Erythroblast (primary cell): ENCODE measurements around the gene CLDN5.

Experiments
- DNase-seq, 2 experiments: peaks; one replicate each; lab custom pipeline; 2025; lab: John Stamatoyannopoulos, UW
- GATA1 ChIP-seq: IDR thresholded peaks from 2 replicates; pipeline ENCODE4 v1.6.1; 2011; ENCODE audit warnings: low read depth, mild to moderate bottlenecking, control low read depth, low read length, moderate library complexity
- POLR2A ChIP-seq: IDR thresholded peaks from 2 replicates; pipeline ENCODE4 v1.6.1; 2011; ENCODE audit warnings: mild to moderate bottlenecking, low read length

CLDN5 gene

DNA sequence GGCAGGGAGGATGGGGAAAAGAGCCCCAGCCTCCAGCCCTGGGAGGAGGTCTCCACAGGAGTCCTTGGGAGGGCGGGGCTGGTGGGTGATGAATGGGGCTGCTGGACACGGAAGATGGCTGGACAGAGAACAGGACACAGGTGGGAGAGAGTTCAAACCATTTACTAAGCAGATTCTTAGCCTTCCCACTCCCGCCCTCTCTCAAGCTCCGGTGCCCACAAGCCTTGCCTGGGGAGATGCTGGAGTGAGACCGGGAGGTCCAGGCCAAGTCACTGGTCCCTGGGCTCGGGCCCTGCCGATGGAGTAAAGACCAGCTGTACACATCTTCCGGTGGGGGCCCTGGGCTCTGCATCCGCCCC, 1.4 kb downstream of the CLDN5 start:
- DNase-seq: no peak
- no peak for TF ChIP-seq GATA1
- TF ChIP-seq POLR2A: no peak

DNA sequence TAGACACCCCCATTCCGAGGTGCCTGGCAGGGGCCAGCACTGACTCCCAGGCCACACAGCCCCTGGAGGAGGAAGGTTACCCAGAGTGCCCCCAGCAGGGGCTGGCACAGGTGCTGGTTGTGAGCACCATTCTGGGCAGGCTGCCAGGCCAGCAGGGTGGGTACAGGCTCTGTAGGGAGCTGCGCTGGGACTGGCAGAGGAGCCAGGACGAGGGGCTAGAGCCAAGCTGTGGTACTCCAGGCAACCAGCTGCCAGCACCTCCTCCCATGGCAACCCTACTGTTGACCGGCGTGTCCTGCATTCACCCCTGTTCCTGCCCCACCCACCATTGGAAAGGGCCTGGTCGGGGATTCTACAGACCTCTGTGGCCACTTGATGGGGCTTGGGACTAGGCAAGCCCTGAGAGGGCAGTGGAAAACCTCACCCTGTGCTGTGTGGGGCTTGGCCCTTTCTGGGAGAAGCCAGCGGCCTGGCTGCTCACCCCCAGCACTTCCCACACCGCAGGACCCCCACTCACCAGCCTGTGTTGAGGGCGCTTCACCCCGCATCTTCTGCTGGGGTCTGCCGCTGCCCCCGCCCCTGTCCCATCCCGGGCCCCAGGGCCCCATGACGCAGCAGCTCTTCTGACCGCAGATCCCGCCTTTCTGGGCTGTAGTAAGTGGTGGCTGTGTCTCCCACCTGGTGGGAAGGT, 1.9 kb downstream of the CLDN5 start:
- TF ChIP-seq GATA1: no peak
- TF ChIP-seq POLR2A: no peak
- no peak for DNase-seq

DNA sequence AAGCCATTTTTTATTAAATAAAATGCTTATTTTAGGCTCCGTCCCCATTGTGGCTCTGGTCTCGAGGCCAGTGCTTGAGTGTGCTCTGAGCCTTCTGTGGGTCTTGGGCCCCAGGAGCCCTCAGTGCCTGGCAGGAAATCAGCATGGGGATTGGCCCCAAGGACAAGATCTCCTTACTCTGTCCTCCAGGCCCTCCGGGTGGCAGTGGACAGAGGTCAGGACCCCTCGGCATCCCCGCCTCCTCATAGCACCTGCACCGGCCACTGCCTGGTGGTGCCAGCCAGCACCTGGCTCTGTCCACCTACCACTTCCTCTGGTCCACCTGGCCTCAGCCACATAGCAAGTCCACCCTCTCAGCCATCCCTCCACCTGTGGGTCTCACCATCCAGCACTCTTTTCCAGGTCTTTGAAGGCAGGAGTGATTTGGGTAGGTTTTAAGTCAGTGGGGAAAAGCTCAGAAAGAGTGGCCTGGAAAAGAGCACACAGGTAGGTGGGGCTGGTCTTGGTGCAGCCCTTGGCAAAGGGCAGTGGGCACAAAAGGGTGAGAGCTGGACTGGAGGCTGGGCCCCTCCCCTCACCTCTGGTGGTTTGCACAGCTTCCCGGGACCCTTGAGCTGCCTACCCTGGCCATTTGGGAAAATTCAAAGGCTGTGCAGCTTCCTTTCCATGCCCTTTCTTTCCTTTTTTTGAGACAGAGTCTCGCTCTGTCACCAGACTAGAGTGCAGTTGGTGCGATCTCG, 3.5 kb downstream of the CLDN5 start:
- TF ChIP-seq POLR2A: no peak
- TF ChIP-seq GATA1: no peak
- DNase-seq: no peak

DNA sequence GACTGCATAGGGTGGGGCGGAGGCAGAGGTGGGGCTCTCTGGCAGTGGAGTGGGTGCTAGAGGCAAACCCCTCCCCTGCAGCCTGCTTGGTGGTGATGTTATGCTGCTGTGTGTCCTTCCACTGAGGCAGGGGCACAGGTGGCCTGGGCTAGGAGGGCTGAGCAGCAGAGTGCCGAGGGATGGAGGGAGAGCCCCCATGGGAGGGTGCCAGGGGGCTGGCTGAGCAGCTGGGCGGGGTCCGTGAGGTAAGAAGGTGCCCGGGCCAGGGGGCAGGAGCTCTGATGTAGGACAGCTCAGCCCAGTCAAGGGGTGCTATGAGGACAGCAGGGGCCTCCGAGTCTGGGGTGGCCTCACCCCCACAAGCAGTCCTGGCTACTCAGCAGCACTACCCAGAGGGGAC, 4.2 kb downstream of the CLDN5 start:
- TF ChIP-seq POLR2A: no peak
- no peak for TF ChIP-seq GATA1
- DNase-seq: no peak

DNA sequence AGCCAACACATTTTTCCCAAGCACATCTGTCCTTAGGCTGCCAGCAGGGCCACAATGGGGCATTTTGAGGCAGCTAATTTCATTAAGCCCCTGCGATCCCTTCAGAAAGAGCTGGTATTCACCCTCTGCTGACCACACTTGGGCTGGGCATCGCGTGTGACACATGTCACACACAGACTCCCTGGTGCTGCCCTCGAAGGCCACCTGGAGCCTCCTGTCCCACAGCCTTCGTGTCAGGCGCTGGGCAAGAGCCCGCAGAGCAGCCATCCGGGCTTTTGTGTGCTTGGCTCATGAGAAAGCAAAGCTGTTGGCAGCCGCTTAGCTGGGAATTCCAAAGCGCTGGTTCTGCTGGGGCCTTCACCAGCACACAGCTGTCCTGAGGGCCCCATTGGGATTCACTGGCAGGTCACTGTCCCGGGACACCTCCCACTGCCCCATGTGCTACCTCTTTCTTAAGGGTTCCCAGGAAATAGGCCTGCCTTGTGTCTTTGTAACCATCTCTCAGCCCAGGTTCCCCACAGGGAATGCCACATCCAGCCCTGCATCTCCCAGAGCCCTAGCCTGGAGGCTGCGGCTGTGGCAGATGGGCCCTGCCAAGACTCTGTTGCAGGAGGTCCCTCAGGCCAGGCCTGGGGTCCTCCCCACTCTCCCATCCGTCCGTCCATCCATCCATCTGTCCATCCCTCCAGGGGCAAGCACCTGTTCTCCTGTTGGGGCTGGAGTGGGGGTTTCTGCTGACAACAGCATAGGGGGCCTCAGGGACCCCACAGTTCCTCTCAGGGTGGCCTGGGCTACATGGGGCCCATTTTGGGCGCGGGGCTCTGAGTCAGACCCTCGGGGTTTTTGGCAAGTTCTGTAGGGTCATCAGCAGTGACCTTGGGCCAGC, 4.9 kb downstream of the CLDN5 start:
- TF ChIP-seq GATA1 (no peak), POLR2A (no peak)
- no peak for DNase-seq

DNA sequence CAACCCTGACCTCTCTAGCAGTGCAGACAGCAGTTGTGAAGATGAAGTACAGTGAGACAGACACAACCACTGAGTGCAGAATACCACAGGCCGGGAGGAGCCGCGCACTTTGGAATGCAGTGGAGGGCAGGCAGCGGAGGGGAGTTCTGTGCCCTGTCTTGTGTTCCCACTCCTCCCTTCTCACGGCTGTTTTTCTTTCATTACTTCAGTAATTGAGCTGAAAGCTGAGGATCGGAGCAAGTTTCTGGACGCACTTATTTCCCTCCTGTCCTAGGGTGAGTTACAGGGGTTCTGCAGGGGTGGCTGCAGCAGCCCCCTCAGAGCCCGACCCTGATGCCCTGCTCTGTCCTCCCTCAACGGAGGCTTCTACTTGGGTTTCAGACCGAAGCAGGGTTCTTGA, 5.6 kb downstream of the CLDN5 start:
- TF ChIP-seq POLR2A (no peak), GATA1 (no peak)
- DNase-seq: no peak

DNA sequence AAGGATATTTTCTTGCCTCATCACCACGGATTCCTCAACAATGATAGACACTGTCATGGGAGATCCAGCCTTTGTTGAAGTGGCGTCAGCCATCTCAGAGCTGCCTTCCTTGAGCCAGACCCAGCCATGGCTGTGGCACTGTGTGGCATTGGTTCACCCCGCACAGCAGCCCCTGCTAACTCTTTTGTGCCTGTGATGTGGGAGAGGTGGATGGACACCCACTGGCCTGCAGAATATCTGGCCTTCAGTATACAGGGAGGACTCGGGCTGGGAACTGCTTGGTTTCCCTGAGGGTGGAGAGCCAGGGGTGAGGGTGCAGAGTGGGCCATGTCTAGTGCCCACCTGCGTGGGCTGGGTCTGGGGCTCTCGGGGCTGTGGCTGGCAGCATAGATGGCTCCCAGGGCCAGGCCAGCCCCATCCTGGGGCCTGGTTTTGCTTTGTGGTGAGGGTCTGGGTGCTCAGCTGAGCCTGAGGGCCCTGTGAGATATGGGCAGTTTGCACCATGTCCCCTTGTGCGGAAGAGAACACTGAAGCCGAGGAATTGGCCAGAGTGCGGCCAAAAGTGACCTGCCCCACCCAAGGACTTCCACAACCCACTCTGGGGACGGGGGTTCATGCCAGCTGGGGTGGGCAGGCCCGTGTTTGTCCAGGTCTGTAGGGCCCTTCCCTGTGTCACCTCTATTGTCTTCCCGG, 6.1 kb downstream of the CLDN5 start:
- no peak for TF ChIP-seq GATA1
- TF ChIP-seq POLR2A: no peak
- no peak for DNase-seq

DNA sequence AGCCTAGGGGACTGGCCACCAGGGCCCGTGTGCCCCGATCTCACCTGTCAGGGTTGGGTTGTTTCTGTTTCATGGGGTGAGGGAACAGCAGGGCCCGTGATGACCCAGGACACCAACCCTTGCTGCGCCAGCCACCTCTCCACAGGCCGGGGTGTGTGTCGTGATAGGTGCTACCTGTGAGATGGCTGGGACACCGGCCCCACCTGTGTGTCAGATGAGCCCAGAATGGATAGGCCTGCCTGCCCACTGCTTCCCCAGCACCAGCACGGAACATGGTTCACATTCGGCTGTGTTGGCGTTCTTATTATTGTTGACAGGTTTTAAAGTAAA, 7.1 kb downstream of the CLDN5 start:
- DNase-seq: no peak

DNA sequence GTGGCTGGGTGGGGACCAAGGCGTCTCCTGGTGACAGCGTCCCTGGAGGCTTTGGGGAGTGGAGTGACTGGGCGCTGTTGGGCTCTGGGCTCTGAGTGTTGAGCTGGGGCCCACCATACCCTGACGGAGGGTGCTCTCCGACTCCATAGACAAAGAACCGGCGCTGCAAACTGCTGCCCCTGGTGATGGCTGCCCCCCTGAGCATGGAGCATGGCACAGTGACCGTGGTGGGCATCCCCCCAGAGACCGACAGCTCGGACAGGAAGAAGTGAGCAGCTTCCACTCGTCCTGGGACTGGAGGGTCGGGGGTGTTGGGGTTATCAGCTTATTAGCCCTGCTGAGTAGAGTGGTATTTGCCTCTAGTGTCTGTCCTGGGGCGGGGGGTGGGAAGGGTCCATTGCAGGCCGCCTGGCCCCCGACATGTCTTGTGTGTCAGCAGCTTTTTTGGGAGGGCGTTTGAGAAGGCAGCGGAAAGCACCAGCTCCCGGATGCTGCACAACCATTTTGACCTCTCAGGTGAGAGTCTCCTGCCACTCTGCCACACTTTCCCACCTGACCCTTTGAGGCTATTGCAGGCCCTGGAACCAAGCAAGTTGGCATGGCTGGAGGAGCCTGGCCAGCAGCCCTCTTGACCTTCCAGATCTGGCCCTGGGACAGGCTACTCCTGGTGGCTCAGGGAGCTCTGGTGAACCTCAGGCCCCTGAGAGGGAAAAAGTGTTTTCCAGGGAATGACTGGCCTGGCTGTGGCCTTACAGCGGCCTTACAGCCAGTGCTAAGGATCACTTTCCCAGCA, 7.6 kb downstream of the CLDN5 start:
- no peak for DNase-seq
- TF ChIP-seq POLR2A (no peak), GATA1 (no peak)

More for the DNA sequence above, 7.1 kb downstream of the CLDN5 start:
- TF ChIP-seq GATA1 (no peak), POLR2A (no peak)

DNA sequence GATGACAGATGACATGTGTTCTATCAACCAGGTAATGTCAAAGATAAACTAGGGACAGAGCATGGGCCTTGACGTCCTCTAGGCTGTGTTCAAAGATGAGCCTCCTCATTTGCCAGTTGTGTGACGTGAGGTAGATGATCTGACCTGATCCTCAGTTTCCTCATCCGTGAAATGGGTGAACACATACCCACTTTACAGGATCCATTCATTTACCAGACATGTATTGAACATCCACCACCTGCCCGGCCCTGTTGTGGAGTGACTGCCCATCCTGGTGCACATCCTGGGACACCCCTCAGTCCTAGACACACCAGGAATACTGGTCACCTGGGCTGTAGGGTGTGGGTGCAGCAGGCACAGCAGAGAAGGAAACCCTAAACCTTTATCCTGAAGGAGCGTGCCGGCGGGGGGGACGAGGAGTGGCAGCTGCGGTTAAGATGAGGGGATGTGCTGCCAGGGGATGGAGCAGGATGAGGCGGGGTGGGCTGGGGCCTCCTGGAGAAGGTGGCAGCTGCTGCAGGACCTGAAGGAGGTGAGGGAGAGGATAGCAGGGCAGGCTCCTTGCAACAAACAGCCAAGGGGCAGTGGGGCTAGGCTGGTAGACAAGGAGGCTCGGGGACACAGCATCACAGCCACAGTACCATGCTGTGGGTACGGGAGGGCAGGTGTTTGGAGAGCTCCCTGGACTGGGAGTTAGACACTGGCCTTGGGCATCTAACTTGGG, 8.4 kb downstream of the CLDN5 start:
- TF ChIP-seq GATA1 (no peak), POLR2A (no peak)
- no peak for DNase-seq

DNA sequence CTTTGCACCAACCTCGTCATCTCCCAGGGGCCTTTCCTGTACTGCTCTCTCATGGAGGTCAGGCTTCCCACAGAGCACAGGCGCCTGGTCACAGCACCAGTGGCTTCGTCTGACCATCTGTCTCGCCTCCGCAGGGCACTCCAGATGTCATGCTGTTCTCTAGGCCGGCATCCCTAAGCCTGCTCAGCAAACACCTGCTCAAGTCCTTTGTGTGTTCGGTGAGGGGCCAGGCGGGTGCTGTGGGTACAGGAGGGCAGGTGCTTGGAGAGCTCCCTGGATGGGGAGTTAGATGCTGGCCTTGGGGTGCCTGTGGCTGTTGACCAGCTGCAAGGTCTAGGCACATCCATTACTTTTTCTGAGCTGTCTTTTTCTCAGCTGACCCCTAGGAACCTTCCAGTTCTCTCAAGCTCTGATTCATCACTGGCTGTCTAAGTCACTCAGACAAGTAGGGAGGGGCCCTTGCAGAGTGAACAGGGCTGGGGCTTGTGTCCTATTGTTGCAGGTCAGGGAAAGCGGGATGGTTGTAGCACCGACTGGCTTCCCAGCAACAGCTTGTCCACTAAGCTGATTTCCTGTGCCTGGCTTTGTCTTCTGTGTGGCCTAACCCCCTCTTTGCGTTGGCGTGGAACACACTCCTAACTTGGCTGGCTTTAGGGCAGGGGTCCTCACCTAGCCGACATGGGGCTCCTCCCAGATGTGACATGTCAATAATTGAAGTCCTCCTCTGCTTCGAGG, 9.2 kb downstream of the CLDN5 start:
- no peak for TF ChIP-seq GATA1
- no peak for TF ChIP-seq POLR2A
- DNase-seq: no peak

DNA sequence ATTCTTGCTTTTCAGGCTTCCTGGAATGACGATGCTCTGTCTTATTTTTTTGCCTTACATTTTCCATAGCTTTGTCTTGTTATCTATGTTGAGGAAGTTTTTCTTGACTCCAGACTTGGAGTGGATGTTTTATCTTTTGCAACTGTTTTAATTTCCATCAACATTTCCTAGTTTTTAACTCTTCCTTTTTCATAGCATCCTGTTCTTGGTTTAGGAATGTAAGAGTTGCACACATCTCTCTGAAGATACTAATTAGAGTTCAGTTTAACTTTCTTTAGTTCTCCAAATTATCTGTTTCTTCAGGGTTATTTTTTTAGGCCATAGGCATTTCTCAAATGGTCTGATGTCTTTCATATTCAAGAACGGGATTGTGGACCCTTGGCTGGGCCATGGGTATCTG, 10.4 kb downstream of the CLDN5 start:
- no peak for DNase-seq
- TF ChIP-seq GATA1: no peak
- TF ChIP-seq POLR2A: no peak
